ENCODE measurements around the gene PEPD. TPM values are rescaled to one million over a fixed set of nuclear protein-coding genes. Genes with fewer than 3 reads are reported as not detected.

The PEPD gene
- total and polyA plus RNA-seq, 4 donors = 37.3 to 211 (median 117) TPM

DNA sequence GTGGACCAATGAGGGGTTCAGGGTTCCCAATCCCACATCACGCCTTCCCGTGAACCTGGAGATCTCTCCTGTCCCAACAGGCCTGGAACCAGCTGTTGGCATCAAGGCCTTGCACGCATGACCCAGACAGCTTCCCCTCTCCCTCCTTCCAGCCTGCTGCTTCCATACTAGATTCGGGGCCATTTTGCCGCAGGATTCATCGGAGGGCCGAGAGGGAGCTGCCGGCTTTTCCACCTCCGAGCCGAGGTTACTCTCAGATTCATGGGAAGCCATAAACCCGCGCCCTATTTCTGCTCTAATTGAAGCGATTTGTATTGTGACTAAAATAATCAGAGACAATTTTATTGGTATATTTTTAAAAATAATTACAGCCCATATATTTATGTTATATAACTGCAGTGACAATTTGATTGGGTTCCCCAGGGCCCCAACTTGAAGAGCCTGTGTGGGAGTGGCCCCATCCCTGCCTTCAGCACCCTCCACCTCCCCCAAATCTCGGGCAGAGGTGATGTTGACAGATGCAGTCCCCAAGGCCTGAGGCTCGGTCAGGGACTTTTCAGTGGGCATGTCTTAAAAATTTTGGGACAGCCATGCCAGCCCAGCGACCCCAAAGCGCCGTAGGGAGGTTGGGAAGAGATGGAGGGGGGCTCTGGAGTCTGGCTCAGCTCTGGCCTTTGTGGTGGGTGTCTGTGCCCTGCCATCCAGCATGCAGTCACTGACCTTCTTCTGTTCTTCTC is 30.8 kb upstream of the PEPD start:
- WGBS = 89% methylated on average over 18 of the region's 18 CpGs
- no peak for DNase-seq (ENCODE audit: low spot score)
- TF ChIP-seq, protein P1, sequence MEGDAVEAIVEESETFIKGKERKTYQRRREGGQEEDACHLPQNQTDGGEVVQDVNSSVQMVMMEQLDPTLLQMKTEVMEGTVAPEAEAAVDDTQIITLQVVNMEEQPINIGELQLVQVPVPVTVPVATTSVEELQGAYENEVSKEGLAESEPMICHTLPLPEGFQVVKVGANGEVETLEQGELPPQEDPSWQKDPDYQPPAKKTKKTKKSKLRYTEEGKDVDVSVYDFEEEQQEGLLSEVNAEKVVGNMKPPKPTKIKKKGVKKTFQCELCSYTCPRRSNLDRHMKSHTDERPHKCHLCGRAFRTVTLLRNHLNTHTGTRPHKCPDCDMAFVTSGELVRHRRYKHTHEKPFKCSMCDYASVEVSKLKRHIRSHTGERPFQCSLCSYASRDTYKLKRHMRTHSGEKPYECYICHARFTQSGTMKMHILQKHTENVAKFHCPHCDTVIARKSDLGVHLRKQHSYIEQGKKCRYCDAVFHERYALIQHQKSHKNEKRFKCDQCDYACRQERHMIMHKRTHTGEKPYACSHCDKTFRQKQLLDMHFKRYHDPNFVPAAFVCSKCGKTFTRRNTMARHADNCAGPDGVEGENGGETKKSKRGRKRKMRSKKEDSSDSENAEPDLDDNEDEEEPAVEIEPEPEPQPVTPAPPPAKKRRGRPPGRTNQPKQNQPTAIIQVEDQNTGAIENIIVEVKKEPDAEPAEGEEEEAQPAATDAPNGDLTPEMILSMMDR (IDR thresholded peaks at IDR 0.05; ENCODE audit: low read depth, low read length, missing input control) = no peak
- TF ChIP-seq EGR1 (IDR thresholded peaks at IDR 0.05; ENCODE audit: low read depth in 2 of 2) = no peak
- no peak for TF ChIP-seq NR2F2 (IDR thresholded peaks at IDR 0.05)
- TF ChIP-seq HNF4G (IDR thresholded peaks at IDR 0.05) = no peak

DNA sequence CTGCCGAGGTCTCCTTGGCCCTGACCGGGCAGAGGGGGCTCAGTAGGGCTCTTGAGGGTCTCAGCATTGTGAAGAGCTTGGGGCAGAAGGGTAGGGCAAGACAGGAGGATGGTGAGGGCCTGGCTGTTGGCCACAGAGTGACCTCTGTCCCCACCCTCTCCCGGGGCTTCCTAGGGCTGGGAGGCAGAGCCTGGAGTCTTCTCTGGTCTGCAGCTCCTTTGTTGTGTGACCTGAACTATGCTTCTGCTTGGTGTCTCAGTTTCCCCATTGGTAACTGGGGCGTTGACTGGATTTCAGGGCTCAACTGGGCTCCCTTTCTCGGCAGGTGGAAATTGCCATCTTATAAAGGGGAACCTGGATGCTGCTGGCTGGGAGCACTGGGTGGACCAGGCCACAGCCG is 30.1 kb upstream of the PEPD start:
- no peak for TF ChIP-seq FOXA2 (IDR thresholded peaks at IDR 0.05)
- TF ChIP-seq HNF4A (conservative IDR thresholded peaks at IDR 0.05) = no peak
- no peak for TF ChIP-seq FOXA1 (IDR thresholded peaks at IDR 0.05)
- TF ChIP-seq, protein P2, sequence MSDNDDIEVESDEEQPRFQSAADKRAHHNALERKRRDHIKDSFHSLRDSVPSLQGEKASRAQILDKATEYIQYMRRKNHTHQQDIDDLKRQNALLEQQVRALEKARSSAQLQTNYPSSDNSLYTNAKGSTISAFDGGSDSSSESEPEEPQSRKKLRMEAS (IDR thresholded peaks at IDR 0.05) = no peak
- no peak for TF ChIP-seq RAD21 (IDR thresholded peaks at IDR 0.05)
- TF ChIP-seq, protein P3, sequence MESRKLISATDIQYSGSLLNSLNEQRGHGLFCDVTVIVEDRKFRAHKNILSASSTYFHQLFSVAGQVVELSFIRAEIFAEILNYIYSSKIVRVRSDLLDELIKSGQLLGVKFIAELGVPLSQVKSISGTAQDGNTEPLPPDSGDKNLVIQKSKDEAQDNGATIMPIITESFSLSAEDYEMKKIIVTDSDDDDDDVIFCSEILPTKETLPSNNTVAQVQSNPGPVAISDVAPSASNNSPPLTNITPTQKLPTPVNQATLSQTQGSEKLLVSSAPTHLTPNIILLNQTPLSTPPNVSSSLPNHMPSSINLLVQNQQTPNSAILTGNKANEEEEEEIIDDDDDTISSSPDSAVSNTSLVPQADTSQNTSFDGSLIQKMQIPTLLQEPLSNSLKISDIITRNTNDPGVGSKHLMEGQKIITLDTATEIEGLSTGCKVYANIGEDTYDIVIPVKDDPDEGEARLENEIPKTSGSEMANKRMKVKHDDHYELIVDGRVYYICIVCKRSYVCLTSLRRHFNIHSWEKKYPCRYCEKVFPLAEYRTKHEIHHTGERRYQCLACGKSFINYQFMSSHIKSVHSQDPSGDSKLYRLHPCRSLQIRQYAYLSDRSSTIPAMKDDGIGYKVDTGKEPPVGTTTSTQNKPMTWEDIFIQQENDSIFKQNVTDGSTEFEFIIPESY (IDR thresholded peaks at IDR 0.05) = no peak
- no peak for TF ChIP-seq HNF4G (IDR thresholded peaks at IDR 0.05)
- TF ChIP-seq GABPA (IDR thresholded peaks at IDR 0.05 in 1 of 2, conservative IDR thresholded peaks at IDR 0.05 in 1 of 2) = no peak
- TF ChIP-seq, protein P1 (IDR thresholded peaks at IDR 0.05; ENCODE audit: low read depth, low read length, missing input control) = no peak
- TF ChIP-seq SP1 (IDR thresholded peaks at IDR 0.05) = no peak
- TF ChIP-seq JUND (IDR thresholded peaks at IDR 0.05) = no peak
- no peak for TF ChIP-seq EGR1 (IDR thresholded peaks at IDR 0.05; ENCODE audit: low read depth in 2 of 2)
- TF ChIP-seq, protein P4, sequence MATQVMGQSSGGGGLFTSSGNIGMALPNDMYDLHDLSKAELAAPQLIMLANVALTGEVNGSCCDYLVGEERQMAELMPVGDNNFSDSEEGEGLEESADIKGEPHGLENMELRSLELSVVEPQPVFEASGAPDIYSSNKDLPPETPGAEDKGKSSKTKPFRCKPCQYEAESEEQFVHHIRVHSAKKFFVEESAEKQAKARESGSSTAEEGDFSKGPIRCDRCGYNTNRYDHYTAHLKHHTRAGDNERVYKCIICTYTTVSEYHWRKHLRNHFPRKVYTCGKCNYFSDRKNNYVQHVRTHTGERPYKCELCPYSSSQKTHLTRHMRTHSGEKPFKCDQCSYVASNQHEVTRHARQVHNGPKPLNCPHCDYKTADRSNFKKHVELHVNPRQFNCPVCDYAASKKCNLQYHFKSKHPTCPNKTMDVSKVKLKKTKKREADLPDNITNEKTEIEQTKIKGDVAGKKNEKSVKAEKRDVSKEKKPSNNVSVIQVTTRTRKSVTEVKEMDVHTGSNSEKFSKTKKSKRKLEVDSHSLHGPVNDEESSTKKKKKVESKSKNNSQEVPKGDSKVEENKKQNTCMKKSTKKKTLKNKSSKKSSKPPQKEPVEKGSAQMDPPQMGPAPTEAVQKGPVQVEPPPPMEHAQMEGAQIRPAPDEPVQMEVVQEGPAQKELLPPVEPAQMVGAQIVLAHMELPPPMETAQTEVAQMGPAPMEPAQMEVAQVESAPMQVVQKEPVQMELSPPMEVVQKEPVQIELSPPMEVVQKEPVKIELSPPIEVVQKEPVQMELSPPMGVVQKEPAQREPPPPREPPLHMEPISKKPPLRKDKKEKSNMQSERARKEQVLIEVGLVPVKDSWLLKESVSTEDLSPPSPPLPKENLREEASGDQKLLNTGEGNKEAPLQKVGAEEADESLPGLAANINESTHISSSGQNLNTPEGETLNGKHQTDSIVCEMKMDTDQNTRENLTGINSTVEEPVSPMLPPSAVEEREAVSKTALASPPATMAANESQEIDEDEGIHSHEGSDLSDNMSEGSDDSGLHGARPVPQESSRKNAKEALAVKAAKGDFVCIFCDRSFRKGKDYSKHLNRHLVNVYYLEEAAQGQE (IDR thresholded peaks at IDR 0.05) = no peak
- TF ChIP-seq RXRA (IDR thresholded peaks at IDR 0.05) = no peak
- no peak for TF ChIP-seq YY1 (IDR thresholded peaks at IDR 0.05)
- no peak overlapping the region for H3K4me3 ChIP-seq (ENCODE audit: low read depth in 1 of 3, low read length in 3 of 3)
- DNase-seq (ENCODE audit: low spot score) = no peak
- H3K27ac ChIP-seq (ENCODE audit: low read depth in 1 of 2, low read length in 2 of 2) = no peak overlapping the region
- WGBS = 78% methylated on average over 6 of the region's 6 CpGs
- no peaks in the 10 kb centered on the region for H3K27me3 ChIP-seq (ENCODE audit: control insufficient read depth in 4 of 4, insufficient read depth in 4 of 4, low read length in 3 of 4)
- H3K4me1 ChIP-seq (ENCODE audit: control insufficient read depth in 4 of 4, insufficient read depth in 4 of 4, low read length in 3 of 4) = no peaks in the 10 kb centered on the region
- H3K36me3 ChIP-seq (ENCODE audit: control insufficient read depth in 4 of 4, insufficient read depth in 3 of 4, low read depth in 1 of 4, low read length in 3 of 4) = no peaks in the 10 kb centered on the region
- H3K9ac ChIP-seq (ENCODE audit: low read depth in 1 of 2, low read length in 2 of 2) = no peak overlapping the region
- no peaks in the 10 kb centered on the region for H3K9me3 ChIP-seq (ENCODE audit: control insufficient read depth in 4 of 4, low read length in 3 of 4)

More for the DNA sequence above, 30.8 kb upstream of the PEPD start:
- Histone ChIP-seq H3K36me3 (ENCODE audit: control insufficient read depth in 4 of 4, insufficient read depth in 3 of 4, low read depth in 1 of 4, low read length in 3 of 4) (no peaks in the 10 kb centered on the region), H3K9me3 (ENCODE audit: control insufficient read depth in 4 of 4, low read length in 3 of 4) (no peaks in the 10 kb centered on the region), H3K4me3 (ENCODE audit: low read depth in 1 of 3, low read length in 3 of 3) (no peak overlapping the region), H3K4me1 (ENCODE audit: control insufficient read depth in 4 of 4, insufficient read depth in 4 of 4, low read length in 3 of 4) (no peaks in the 10 kb centered on the region), H3K27me3 (ENCODE audit: control insufficient read depth in 4 of 4, insufficient read depth in 4 of 4, low read length in 3 of 4) (no peaks in the 10 kb centered on the region), H3K27ac (ENCODE audit: low read depth in 1 of 2, low read length in 2 of 2) (no peak overlapping the region), H3K9ac (ENCODE audit: low read depth in 1 of 2, low read length in 2 of 2) (no peak overlapping the region)

All from liver (tissue), 9 donors.